GM21423 (cell line): ENCODE measurements around the gene COL6A1.
"Not testable (repeated sequence)": the region's sequence is repeated elsewhere in the genome, so short reads cannot be mapped to it uniquely, and the experiment has no call there.

Experiments
- ATAC-seq: cut with Tn5 transposase; IDR thresholded peaks from one replicate; pipeline ENCODE4 v1.9.1; 2021; ENCODE audit warnings: mild to moderate bottlenecking, moderate library complexity; ENCODE audit not compliant: unreplicated experiment

The COL6A1 gene

DNA sequence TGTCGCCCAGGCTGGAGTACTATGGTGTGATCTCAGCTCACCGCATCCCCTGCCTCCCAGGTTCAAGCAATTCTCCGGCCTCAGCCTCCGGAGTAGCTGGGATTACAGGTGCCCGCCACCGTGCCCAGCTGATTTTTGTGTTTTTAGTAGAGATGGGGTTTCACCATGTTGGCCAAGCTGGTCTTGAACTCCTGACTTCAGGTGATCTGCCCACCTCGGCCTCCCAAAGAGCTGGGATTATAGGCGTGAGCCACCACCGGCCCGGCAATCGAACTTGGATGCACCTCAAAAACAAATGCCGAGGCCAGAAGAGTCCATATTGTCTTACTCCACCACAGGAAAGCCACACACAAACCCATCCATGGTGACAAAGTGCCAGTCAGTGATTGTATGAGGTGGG, 65.3 kb downstream of the COL6A1 start:
- ATAC-seq: not testable (repeated sequence)

DNA sequence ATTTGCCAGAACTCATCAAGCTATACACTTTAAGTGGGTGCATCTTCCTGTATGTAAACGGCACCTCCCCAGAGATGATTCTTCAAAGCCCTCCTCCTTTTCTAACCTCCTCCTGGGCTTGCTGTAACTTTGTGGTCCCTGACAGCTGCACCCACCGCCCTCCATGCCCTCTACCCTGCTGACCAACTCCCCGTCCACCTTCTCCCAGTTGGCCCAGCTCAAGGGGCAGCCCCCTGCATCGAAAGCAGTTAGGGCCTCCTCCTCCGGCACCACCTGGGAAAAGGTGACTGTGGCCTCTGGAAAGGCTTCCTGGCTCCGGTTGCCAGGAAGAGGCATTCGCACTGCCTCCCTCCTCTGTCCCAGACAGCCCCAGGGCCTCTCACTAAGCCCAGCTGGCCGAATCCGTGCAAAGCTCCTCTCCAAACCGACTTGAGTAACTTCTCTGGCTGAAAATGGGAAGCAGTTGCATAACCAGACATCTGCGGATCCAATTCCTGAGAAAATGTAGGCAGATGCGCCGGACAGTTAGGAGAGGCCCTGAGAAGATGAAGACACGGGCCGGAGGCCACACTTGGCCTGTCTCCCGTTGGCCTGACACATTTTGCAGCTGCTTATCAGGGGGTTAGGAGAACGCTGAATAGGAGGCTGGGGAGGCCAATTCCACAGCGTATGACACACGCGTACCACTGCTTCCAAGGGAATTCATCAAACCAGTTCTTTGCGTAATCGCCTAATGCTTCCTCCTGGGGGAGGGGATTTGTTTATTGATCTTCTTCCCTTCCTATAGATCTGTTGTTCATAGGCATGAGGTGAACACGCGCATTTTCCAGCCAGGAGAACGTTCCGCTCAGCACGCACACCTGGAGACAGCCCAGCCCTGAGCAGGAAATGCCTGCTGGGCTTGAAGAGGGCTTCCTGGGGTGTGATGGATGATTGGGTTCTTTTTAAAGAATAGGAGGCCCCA, 67.6 kb downstream of the COL6A1 start:
- no peak for ATAC-seq

DNA sequence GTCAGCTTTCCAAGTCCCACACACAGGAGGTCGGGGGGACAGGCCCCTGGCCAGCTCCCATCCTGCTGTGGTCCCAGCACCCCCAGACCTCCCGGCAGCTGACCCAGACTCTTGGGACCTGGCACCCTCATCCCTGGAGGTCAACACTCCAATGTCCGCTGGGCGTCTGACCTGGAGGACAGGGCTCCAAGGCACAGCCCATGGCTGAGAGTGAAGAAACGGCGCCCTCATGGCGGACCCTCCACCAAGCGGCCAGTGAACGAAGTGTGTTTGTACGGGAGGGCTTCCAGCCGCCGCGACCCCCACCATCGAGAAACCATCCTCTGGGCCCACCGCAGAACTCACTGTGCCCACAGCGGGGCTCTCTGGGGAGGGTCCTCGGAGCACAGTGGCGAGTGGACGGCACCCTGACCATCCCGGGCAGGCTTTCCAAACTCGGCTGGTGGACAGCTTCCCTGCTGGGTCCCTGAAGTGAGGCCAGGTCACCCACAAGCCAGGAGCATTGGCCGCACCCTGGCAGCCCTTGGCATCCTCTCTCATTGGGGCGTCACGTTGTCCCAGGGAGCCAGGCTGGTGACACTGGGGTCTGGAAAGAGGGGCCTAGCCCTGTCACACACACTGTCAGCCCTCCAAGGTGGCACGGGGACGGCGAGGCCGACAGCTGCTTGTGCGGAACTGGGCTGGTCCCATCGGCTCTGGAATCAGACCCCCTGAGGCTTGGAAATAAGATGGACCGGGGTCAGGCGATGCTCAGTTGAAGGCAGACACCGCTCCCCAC, 68.5 kb downstream of the COL6A1 start:
- no peak for ATAC-seq

- no peak for ATAC-seq
Measured at GRCh38 chr21:46050668-46051378, 69.3 kb downstream of the COL6A1 start.

DNA sequence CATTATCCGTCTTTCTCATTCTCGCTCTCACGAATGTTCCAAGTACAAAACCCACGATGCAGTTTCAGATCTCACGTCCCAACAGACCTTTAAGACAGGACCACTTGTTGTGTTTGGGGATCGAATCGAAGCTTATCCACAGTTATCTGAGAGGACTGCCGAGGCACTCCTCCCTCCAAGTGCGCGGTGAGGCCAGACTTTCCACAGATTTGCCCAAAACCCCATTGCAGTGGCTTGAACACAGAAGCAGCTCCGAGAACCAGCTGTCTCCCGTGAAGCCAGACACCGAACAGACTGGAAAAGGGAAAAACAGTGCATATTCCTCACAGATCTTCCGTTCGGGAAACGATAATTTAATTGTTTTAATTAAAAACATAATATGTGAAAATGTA, 69.8 kb downstream of the COL6A1 start:
- ATAC-seq: no peak

- ATAC-seq: no peak
Measured at GRCh38 chr21:46051821-46052675, 70.5 kb downstream of the COL6A1 start.

GRCh38 chr21:46052703-46053651, 71.4 kb downstream of the COL6A1 start:
- ATAC-seq: no peak

DNA sequence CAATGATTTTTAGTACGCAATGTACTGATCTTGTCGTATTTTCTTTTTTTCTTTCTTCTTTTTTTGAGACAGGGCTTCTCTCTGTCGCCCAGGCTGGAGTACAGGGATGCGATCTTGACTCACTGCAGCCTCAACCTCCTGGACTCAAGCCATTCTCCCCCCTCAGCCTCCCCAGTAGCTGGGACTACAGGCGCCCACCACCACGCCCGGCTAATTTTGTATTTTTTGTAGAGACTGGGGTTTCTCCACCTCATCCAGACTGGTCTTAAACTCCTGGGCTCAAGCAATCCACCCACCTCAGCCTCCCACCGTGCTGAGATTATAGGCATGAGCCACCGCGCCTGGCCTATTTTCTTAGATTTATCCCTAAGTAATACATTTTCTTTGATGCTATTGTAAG, 72.5 kb downstream of the COL6A1 start:
- ATAC-seq: no peak

DNA sequence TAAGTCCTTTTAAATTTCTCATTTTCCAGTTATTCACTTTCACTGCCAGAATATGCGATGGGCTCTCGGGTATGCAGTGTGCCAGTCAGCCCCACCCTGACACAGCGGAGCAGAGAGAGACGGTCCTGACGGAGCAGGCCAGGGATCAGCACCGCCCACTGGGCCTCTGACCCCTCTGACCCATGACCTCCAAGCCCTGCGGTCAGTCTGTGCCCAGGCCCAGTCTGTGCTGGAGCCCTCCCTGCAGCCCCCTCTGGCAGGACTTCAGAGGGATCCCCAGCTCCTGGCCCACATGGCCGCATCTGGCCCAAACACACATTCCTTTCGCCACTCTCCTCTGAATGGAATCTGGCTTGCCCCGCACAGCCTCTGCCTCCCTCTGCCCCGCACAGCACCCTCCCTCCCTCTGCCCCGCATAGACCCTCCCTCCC, 72.9 kb downstream of the COL6A1 start:
- no peak for ATAC-seq
